ENCODE data around the gene FAM81B.

FAM81B gene

GRCh38 chr5:95385334-95385733, 5.8 kb upstream of the FAM81B start:
- TF ChIP-seq GATA2 (IDR thresholded peaks at IDR 0.05; ENCODE audit: low read depth, low read length) (no peak), GATA3 (IDR thresholded peaks at IDR 0.05; ENCODE audit: low read depth, low read length) (no peak)

GRCh38 chr5:95392593-95393182, 1.5 kb downstream of the FAM81B start:
- no peak for TF ChIP-seq GATA2 (IDR thresholded peaks at IDR 0.05; ENCODE audit: low read depth, low read length)
- no peak for TF ChIP-seq GATA3 (IDR thresholded peaks at IDR 0.05; ENCODE audit: low read depth, low read length)

GRCh38 chr5:95393279-95393678, 2.1 kb downstream of the FAM81B start:
- no peak for TF ChIP-seq GATA2 (IDR thresholded peaks at IDR 0.05; ENCODE audit: low read depth, low read length)
- TF ChIP-seq GATA3 (IDR thresholded peaks at IDR 0.05; ENCODE audit: low read depth, low read length) = no peak

GRCh38 chr5:95398989-95399388, 7.8 kb downstream of the FAM81B start:
- TF ChIP-seq GATA2 (IDR thresholded peaks at IDR 0.05; ENCODE audit: low read depth, low read length) (no peak), GATA3 (IDR thresholded peaks at IDR 0.05; ENCODE audit: low read depth, low read length) (no peak)

- TF ChIP-seq GATA3 (IDR thresholded peaks at IDR 0.05; ENCODE audit: low read depth, low read length) (no peak), GATA2 (IDR thresholded peaks at IDR 0.05; ENCODE audit: low read depth, low read length) (no peak)
These were observed 10.5 kb downstream of the FAM81B start for GRCh38 chr5:95401626-95402025.

GRCh38 chr5:95403996-95404395, 12.8 kb downstream of the FAM81B start:
- TF ChIP-seq GATA2 (IDR thresholded peaks at IDR 0.05; ENCODE audit: low read depth, low read length) = no peak
- TF ChIP-seq GATA3 (IDR thresholded peaks at IDR 0.05; ENCODE audit: low read depth, low read length) = no peak

GRCh38 chr5:95406426-95407090, 15.4 kb downstream of the FAM81B start:
- TF ChIP-seq GATA3 (IDR thresholded peaks at IDR 0.05; ENCODE audit: low read depth, low read length) (no peak), GATA2 (IDR thresholded peaks at IDR 0.05; ENCODE audit: low read depth, low read length) (no peak)

- TF ChIP-seq GATA3 (IDR thresholded peaks at IDR 0.05; ENCODE audit: low read depth, low read length) (no peak), GATA2 (IDR thresholded peaks at IDR 0.05; ENCODE audit: low read depth, low read length) (no peak)
These were observed 19.1 kb downstream of the FAM81B start for GRCh38 chr5:95410279-95410678.

GRCh38 chr5:95411474-95411873, 20.3 kb downstream of the FAM81B start:
- no peak for TF ChIP-seq GATA3 (IDR thresholded peaks at IDR 0.05; ENCODE audit: low read depth, low read length)
- no peak for TF ChIP-seq GATA2 (IDR thresholded peaks at IDR 0.05; ENCODE audit: low read depth, low read length)

GRCh38 chr5:95414451-95414850, 23.3 kb downstream of the FAM81B start:
- no peak for TF ChIP-seq GATA2 (IDR thresholded peaks at IDR 0.05; ENCODE audit: low read depth, low read length)
- no peak for TF ChIP-seq GATA3 (IDR thresholded peaks at IDR 0.05; ENCODE audit: low read depth, low read length)

- TF ChIP-seq GATA2 (IDR thresholded peaks at IDR 0.05; ENCODE audit: low read depth, low read length) (no peak), GATA3 (IDR thresholded peaks at IDR 0.05; ENCODE audit: low read depth, low read length) (no peak)
These were observed 26.8 kb downstream of the FAM81B start for GRCh38 chr5:95417971-95418370.

- TF ChIP-seq GATA3 (IDR thresholded peaks at IDR 0.05; ENCODE audit: low read depth, low read length) (no peak), GATA2 (IDR thresholded peaks at IDR 0.05; ENCODE audit: low read depth, low read length) (no peak)
These were observed 31.7 kb downstream of the FAM81B start for GRCh38 chr5:95422838-95423237.

GRCh38 chr5:95424016-95424415, 32.9 kb downstream of the FAM81B start:
- no peak for TF ChIP-seq GATA2 (IDR thresholded peaks at IDR 0.05; ENCODE audit: low read depth, low read length)
- no peak for TF ChIP-seq GATA3 (IDR thresholded peaks at IDR 0.05; ENCODE audit: low read depth, low read length)

GRCh38 chr5:95424526-95424925, 33.4 kb downstream of the FAM81B start:
- TF ChIP-seq GATA3 (IDR thresholded peaks at IDR 0.05; ENCODE audit: low read depth, low read length) (no peak), GATA2 (IDR thresholded peaks at IDR 0.05; ENCODE audit: low read depth, low read length) (no peak)

- TF ChIP-seq GATA2 (IDR thresholded peaks at IDR 0.05; ENCODE audit: low read depth, low read length) (no peak), GATA3 (IDR thresholded peaks at IDR 0.05; ENCODE audit: low read depth, low read length) (no peak)
These were observed 35.1 kb downstream of the FAM81B start for GRCh38 chr5:95426227-95426626.
